ENCODE results near the gene CNTNAP2. TPM values are rescaled to one million over a fixed set of nuclear protein-coding genes. Genes with fewer than 3 reads are reported as not detected.

CNTNAP2 gene
- total and polyA plus RNA-seq, 9 of the 15 experiments (the other 6 are each of a cell fraction or from before 2014, with no cell fraction given): 0.04 to 0.62 (median 0.09) TPM; not detected in 4

- no peaks in the 10 kb centered on the region for H3K9me1 ChIP-seq (ENCODE audit: control insufficient read depth, insufficient read depth, low read length)
- no peaks in the 10 kb centered on the region for H3K36me3 ChIP-seq (ENCODE audit: control insufficient read depth, insufficient read depth, low read length)
- BruUV-seq (replicated peaks): no TSS peak
- H3K9ac ChIP-seq (ENCODE audit: insufficient read depth in 1 of 2, low read depth in 2 of 2, low read length in 2 of 2): no peak overlapping the region
- POLR2A ChIA-PET: interaction anchor here (0.9 kb wide), 1 partner anchor 12 kb away, joined by 3 read pairs; no protein-coding TSS in a partner anchor
- peaks cover 3% of the 10 kb centered on the region; the same call in 1 of the 2 replicates for H4K20me1 ChIP-seq (replicated peaks; ENCODE audit: control insufficient read depth, insufficient read depth, low read length)
- intact Hi-C loops (cut with micrococcal nuclease): no loop called here
- peaks cover 2% of the 10 kb centered on the region; the same call in 1 of the 2 replicates for H3K9me3 ChIP-seq (replicated peaks; ENCODE audit: control insufficient read depth, insufficient read depth, low read depth, low read length)
- peaks cover 0 to 5% of the 10 kb centered on the region in 2 experiments; a peak in 1 of 5 replicates for H3K4me1 ChIP-seq (replicated peaks in 1 of 2; ENCODE audit: control insufficient read depth in 2 of 2, insufficient read depth in 2 of 2, low read length in 2 of 2)
- H3K4me3 ChIP-seq: no peak overlapping the region
- CTCF ChIA-PET (ENCODE audit: low intra/inter-chr PET ratio): interaction anchor here (0.7 kb wide), 1 partner anchor 46 kb away, joined by 3 read pairs; no protein-coding TSS in a partner anchor
- FAIRE-seq: no peak
- no peak overlapping the region for H2AFZ ChIP-seq (ENCODE audit: low read depth, low read length)
- H3K27ac ChIP-seq (ENCODE audit: extremely low read depth, low read depth, low read length): no peak overlapping the region
- no peaks in the 10 kb centered on the region for H3K79me2 ChIP-seq (ENCODE audit: control insufficient read depth, insufficient read depth, low read length)
- 0% methylated on average over 1 of the region's 1 CpG for WGBS (ENCODE audit: insufficient coverage, low coverage, missing lambda C conversion rate)
- H3K4me2 ChIP-seq (ENCODE audit: insufficient read depth, low read length): no peak overlapping the region
- peaks cover 25 to 55% of the 10 kb centered on the region in 2 experiments for H3K27me3 ChIP-seq (ENCODE audit: control insufficient read depth in 2 of 2, insufficient read depth in 2 of 2, low read length in 2 of 2)
- ATAC-seq: no peak
- DNase-seq (ENCODE audit: extremely low read depth in 1 of 4, low spot score in 3 of 4): no peak
- TF ChIP-seq NFE2L1 (tag; IDR thresholded peaks at IDR 0.05; ENCODE audit: borderline replicate concordance, low read depth) (no peak), MEF2A (IDR thresholded peaks at IDR 0.05; ENCODE audit: control insufficient read depth, low read depth, low read length) (no peak), ZNF347 (CRISPR knock-in tag; IDR thresholded peaks at IDR 0.05; ENCODE audit: low read depth) (no peak), POLR2AphosphoS2 (IDR thresholded peaks at IDR 0.05; ENCODE audit: low read length) (no peak), DIDO1 (tag; IDR thresholded peaks at IDR 0.05; ENCODE audit: low read depth) (no peak), HMBOX1 (IDR thresholded peaks at IDR 0.05) (no peak), ZNF518B (CRISPR knock-in tag; IDR thresholded peaks at IDR 0.05) (no peak), PYGO2 (tag; IDR thresholded peaks at IDR 0.05) (no peak), ZNF785 (CRISPR knock-in tag; IDR thresholded peaks at IDR 0.05) (no peak), ZNF436 (CRISPR knock-in tag; IDR thresholded peaks at IDR 0.05) (no peak), EZH2 (IDR thresholded peaks at IDR 0.05; ENCODE audit: borderline replicate concordance, low read depth, low read length) (no peak), NR0B1 (IDR thresholded peaks at IDR 0.05; ENCODE audit: partially characterized antibody) (no peak), ZNF134 (CRISPR knock-in tag; conservative IDR thresholded peaks at IDR 0.05) (no peak), ZBTB2 (IDR thresholded peaks at IDR 0.05) (no peak), HNRNPL (IDR thresholded peaks at IDR 0.05; ENCODE audit: low read depth, low read length) (no peak)
- in situ Hi-C loops (cut with MboI): no loop called here
Observed at GRCh38 chr7:148335790-148336189, 2219.2 kb downstream of the CNTNAP2 start.
